ENCODE results near the gene LY6G6D. TPM values are rescaled to one million over a fixed set of nuclear protein-coding genes. Genes with fewer than 3 reads are reported as not detected.

LY6G6D gene
- total RNA-seq, 1 experiment from 2014 or later, result not detected

GRCh38 chr6:31706599-31706998, 8.5 kb upstream of the LY6G6D start, which contains the start of gene LY6G6F:
TSS of gene LY6G6F (plus strand) at chr6:31706866. CDS start at chr6:31706907, 41 bp downstream.
- H4K5ac ChIP-seq (ENCODE audit: insufficient read length, low read depth, low read length), result no peak within 1 kb of the TSS
- DNase-seq, result no peak
- Mint-ChIP-seq H3K4me3 (no peak within 1 kb of the TSS), H3K36me3 (ENCODE audit: insufficient read depth in 1 of 3, low read depth in 3 of 3) (no peaks in the 10 kb centered on the region), H3K9me3 (no peaks in the 10 kb centered on the region; a peak in 1 of 5 replicates), H3K27ac (peak within 1 kb of the TSS in 1 of 3 experiments; percentile 54; a peak in 1 of 7 replicates), H3K27me3 (ENCODE audit: low read depth) (peaks cover 3% of the 10 kb centered on the region; the same call in 1 of the 2 replicates), H3K4me1 (peaks cover 18 to 21% of the 10 kb centered on the region in 2 experiments)
- H2BK12ac ChIP-seq (ENCODE audit: insufficient read length, low read depth, low read length), result no peak within 1 kb of the TSS
- no peak within 1 kb of the TSS for H2BK5ac ChIP-seq (ENCODE audit: insufficient read length, low read length)
- H4K8ac ChIP-seq (replicated peaks; ENCODE audit: insufficient read length, low read depth, low read length), result no peak within 1 kb of the TSS
- no peaks in the 10 kb centered on the region for H3K9me3 ChIP-seq (ENCODE audit: control insufficient read depth, low read depth, low read length)
- H3K4me1 ChIP-seq (ENCODE audit: insufficient read depth, low read length), result peaks cover 4% of the 10 kb centered on the region; the same call in 1 of the 2 replicates
- TF ChIP-seq CTCF (conservative IDR thresholded peaks at IDR 0.05), result no peak
- H3K56ac ChIP-seq (ENCODE audit: insufficient read length, low read depth, low read length), result no peak within 1 kb of the TSS
- peaks cover 5% of the 10 kb centered on the region for H3K79me1 ChIP-seq (ENCODE audit: insufficient read depth, low read depth, low read length, poor library complexity, severe bottlenecking)
- H2BK20ac ChIP-seq (ENCODE audit: low read depth, low read length, poor library complexity, severe bottlenecking), result no peak within 1 kb of the TSS
- H3K4ac ChIP-seq (ENCODE audit: low read depth, low read length), result no peak within 1 kb of the TSS
- no peak within 1 kb of the TSS for H3K23ac ChIP-seq (ENCODE audit: insufficient read length, low read depth, low read length)
- H3K79me2 ChIP-seq (ENCODE audit: insufficient read depth, low read length), result peaks cover 2% of the 10 kb centered on the region; the same call in 1 of the 2 replicates
- no peak within 1 kb of the TSS for H3K27ac ChIP-seq (ENCODE audit: insufficient read length, low read depth, low read length)
- H3K4me2 ChIP-seq (ENCODE audit: insufficient read depth, insufficient read length, low read length), result no peak within 1 kb of the TSS
- H3K14ac ChIP-seq (ENCODE audit: insufficient read depth, low read length), result no peak within 1 kb of the TSS
- no peak within 1 kb of the TSS for H2AFZ ChIP-seq (ENCODE audit: low read length)
- H2BK15ac ChIP-seq (ENCODE audit: low read depth, low read length), result no peak within 1 kb of the TSS
- no CpG with 5 or more reads among the region's 3 CpGs for WGBS (ENCODE audit: extremely low coverage, insufficient read length, low lambda C conversion rate)
- H2BK120ac ChIP-seq (ENCODE audit: low read depth, low read length, poor library complexity, severe bottlenecking), result no peak within 1 kb of the TSS
- no peaks in the 10 kb centered on the region for H4K20me1 ChIP-seq (ENCODE audit: control insufficient read depth, insufficient read depth, insufficient read length)
- H3K23me2 ChIP-seq (ENCODE audit: insufficient read length, low read depth, low read length, poor library complexity, severe bottlenecking), result peaks cover 6% of the 10 kb centered on the region
- no peak within 1 kb of the TSS for H3K18ac ChIP-seq (ENCODE audit: insufficient read length, low read depth, low read length)
- no peak within 1 kb of the TSS for H4K91ac ChIP-seq (ENCODE audit: insufficient read length, low read depth, low read length)
- H3T11ph ChIP-seq (ENCODE audit: low read length), result no peak within 1 kb of the TSS
- no peak within 1 kb of the TSS for H2AK5ac ChIP-seq (ENCODE audit: insufficient read length, low read length)
- H3K27me3 ChIP-seq (ENCODE audit: insufficient read depth, low read length), result no peaks in the 10 kb centered on the region
- no peak within 1 kb of the TSS for H3K9ac ChIP-seq (ENCODE audit: extremely low read depth, insufficient read length, low read length)
